B cell (primary cell): ENCODE data around the gene KCNK7.
A peak's percentile ranks its signal among the peaks of the same experiment; 100 is the strongest.

Experiments
- EZH2 ChIP-seq: IDR thresholded peaks from 2 replicates; pipeline ENCODE4 v1.6.1; 2012; ENCODE audit warnings: borderline replicate concordance, low read depth, mild to moderate bottlenecking, moderate library complexity, low read length; ENCODE audit not compliant: insufficient read depth, poor library complexity, severe bottlenecking
- TF ChIP-seq, protein P1 (sequence below): fragments of 200-600 bp; IDR thresholded peaks from one replicate; pipeline ENCODE4 v1.8.0; 2022; ENCODE audit warnings: antibody characterized with exemption, mild to moderate bottlenecking

DNA sequence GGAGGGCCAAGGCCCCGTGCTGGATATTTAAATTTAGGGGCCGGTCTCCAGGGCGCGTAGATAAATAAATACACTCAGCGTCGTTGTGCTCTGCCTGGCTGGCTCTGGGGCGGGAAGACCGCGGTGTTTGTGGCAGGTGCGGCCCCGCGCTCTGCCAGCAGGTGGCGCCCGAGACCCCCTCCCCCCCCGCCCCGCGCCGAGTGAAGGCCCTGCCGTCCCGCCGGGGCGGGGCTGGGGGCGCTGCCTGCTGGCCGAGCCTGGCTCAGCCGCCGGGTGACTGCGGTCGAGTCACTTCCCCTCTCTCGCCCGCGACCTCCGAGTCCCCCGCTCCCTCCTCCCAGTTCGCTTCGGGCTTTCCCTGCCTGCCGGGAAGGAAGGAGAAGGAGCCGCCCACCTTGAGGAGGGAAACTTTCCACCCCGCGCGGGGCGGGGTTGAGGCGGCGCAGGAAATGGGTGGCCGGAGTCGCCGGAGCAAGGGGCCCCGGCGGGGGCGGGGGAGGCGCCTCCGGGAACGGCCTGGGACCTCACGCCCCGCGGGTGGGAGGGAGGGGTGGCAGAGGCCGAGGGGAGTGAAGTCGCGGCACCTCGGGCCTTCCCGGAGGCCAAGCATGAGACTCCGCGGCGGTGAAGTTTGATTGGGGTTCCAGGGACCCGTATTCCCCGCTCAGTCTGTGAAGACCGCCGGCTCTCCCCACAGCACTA lies 21.3 kb downstream of the KCNK7 start:
- TF ChIP-seq, protein P1, sequence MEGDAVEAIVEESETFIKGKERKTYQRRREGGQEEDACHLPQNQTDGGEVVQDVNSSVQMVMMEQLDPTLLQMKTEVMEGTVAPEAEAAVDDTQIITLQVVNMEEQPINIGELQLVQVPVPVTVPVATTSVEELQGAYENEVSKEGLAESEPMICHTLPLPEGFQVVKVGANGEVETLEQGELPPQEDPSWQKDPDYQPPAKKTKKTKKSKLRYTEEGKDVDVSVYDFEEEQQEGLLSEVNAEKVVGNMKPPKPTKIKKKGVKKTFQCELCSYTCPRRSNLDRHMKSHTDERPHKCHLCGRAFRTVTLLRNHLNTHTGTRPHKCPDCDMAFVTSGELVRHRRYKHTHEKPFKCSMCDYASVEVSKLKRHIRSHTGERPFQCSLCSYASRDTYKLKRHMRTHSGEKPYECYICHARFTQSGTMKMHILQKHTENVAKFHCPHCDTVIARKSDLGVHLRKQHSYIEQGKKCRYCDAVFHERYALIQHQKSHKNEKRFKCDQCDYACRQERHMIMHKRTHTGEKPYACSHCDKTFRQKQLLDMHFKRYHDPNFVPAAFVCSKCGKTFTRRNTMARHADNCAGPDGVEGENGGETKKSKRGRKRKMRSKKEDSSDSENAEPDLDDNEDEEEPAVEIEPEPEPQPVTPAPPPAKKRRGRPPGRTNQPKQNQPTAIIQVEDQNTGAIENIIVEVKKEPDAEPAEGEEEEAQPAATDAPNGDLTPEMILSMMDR: peak; percentile 91
- no peak for TF ChIP-seq EZH2
